GM18519 (cell line): ENCODE measurements around the gene ASCL5.

Experiments
- ATAC-seq: cut with Tn5 transposase; IDR thresholded peaks from one replicate; pipeline ENCODE4 v1.9.1; 2021; ENCODE audit warnings: mild to moderate bottlenecking, moderate library complexity; ENCODE audit not compliant: unreplicated experiment, low FRiP score

Gene ASCL5

GRCh38 chr1:201112173-201112731 is 14.7 kb downstream of the ASCL5 start, which contains the start of gene CACNA1S:
TSS of gene CACNA1S (minus strand) at chr1:201112426. CDS start at chr1:201112339, 87 bp downstream.
- ATAC-seq, result no peak

- ATAC-seq, result no peak
These were observed 15.3 kb downstream of the ASCL5 start for GRCh38 chr1:201111672-201112071.

GRCh38 chr1:201111156-201111555 is 15.8 kb downstream of the ASCL5 start:
- no peak for ATAC-seq

DNA sequence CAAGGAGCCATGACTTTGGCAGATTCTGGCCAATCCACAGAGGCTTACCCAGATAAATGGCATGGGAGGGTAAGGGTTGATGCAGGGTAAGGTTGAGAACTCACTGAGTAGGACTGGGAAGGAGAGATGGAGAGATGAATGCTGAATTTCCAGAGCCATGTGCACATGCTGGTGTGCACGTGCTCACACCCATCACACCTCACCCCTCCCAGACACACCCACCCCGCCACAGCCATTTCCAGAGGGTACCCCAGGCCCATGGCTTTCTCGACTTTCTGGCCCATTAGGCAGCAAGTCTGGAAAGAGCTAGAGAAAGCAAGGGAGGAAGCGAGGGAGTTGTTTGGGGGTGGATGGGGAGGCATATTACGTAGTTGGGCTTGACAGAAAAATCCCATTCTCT is 16.4 kb downstream of the ASCL5 start:
- no peak for ATAC-seq

GRCh38 chr1:201110138-201110537 is 16.8 kb downstream of the ASCL5 start:
- ATAC-seq, result no peak

DNA sequence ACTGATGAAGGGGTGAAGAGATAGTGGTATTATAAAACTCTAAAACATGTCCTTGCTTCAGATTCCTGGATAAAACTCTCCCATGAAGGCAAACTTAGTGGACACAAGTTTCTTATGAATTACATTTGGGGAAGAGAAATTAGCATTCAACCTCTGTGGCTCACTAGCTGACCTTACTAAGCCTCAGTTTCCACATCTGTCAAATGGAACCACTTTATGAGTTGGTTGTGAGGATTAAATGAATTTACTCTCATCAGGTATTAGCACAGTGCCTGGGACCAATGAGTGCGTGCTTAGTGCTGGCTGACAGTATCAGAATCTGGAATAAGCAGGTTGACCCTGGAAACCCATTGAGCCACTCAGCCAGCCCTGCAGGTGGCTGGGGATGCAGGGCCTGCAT is 17.3 kb downstream of the ASCL5 start:
- no peak for ATAC-seq

- no peak for ATAC-seq
These were observed 18.4 kb downstream of the ASCL5 start for GRCh38 chr1:201108614-201109013.

DNA sequence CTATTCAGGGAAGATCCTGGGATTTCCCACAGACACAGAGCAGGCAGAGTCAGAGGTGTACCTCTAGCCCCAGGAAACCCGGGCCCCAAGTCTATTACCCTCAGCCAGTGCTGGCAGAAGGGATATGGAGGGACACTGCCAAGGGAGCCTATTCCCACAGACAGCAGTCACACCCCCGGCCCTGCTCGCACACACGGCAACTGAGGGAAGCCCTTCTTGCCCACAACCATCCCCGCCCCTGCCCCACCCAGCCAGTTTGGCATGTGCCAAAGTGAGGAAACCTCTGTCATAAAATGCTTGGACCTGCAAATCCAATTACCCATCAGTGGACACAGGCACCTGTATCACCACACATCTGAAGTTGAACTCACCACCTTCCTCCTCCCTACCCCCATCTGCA is 21.3 kb downstream of the ASCL5 start:
- no peak for ATAC-seq

DNA sequence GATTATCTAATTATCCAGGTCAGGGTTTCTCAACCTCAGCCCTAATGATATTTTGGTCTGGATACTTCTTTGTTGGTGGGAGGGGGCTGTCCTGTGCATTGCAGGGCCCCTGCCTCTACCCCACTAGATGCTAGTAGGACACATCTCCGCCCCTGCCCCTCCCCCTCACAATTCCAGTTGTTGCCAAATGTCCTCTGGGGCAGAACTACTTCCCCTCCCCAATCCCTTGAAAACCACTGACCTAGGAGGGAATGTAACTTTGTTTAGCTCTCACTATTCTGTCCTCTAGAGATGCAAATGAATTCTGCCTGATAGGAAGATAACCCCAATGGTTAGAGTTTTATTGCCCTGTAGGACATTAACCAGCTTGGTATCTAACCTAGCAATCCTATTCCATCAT is 22.8 kb downstream of the ASCL5 start:
- ATAC-seq, result no peak

DNA sequence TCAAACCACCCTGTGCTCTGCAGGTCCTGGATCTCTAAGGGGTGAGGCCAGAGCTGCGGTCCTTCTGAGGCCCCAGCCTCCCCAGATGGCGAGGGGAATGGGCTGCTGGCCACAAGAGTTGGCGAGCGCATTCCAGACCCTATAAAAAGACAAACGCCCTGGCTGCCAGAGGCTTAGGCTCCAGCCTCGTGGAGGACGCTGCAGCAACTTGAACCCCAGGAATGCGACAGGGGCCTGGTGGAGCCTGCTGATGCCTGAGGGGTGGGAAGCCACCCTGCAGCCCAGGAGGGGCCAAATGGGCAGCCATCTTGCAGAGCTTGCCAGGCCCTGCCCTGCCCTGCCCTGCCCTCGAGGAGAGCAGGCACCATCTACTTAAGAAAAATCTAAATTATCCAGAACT is 23.3 kb downstream of the ASCL5 start:
- ATAC-seq, result no peak

- ATAC-seq, result no peak
These were observed 26.6 kb downstream of the ASCL5 start for GRCh38 chr1:201100169-201100930.

- ATAC-seq, result no peak
These were observed 27.8 kb downstream of the ASCL5 start for GRCh38 chr1:201098992-201099677.

DNA sequence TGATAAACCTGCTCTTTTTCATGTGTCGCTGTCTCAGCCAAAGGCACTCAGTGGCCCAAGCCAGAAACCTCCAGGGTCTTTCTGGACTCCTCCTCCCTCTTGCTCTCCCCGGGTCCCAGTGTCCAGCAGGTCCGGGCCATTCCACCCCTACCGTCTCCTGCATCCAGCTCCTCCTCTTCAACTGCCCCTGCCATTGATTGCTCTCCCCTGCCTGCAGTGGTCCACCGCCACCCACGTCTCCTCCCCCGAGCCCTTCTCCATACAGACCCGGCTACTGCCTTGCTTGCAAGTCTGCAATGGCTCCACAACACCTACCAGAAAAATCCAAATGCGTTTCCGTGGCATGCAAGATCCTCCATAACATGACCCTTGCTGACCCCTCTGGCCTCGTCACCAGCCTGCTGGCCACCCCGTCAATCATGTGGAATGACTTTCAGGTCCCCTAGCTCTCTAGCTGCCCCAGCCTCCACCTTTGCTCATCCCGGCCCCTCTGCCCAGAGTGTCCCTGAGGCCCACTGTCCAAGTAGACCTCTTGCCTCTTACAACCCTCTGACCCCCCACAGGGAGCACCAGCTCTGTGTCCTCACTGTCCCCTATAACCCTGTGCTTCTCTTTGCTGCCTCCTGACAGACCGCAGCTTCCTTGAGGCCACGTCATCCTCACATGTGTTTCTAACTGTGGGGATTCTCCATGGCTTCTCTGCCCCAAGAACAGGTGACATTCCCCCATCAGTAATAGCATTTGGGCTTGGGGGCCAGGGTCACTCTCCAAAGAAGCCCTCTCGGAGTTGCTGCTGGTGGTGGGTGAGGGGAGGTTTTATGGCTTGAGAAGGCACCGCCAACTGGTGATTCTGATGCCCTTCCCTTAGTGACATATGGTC is 29.8 kb downstream of the ASCL5 start:
- no peak for ATAC-seq

- no peak for ATAC-seq
These were observed 30.9 kb downstream of the ASCL5 start for GRCh38 chr1:201096041-201096461.

DNA sequence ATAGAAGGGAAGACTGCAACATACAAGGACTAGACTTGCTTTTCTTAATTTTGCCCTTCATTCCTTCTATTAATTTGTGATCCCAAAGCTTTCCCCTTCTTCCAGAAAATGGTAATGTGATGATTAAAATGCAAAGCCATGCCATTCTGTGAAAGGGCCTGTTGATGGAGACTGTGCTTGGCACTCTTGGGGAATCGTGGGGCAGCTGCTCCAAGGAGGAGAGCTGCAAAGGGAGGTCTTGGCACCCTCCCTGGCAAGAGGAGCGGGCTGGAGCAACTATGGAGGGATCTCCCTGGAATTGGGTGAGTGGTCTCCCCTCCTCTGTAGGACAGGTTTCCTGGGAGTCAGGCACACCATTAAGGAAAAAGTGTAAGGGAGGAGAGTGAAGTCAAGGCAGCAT is 31.4 kb downstream of the ASCL5 start:
- no peak for ATAC-seq

DNA sequence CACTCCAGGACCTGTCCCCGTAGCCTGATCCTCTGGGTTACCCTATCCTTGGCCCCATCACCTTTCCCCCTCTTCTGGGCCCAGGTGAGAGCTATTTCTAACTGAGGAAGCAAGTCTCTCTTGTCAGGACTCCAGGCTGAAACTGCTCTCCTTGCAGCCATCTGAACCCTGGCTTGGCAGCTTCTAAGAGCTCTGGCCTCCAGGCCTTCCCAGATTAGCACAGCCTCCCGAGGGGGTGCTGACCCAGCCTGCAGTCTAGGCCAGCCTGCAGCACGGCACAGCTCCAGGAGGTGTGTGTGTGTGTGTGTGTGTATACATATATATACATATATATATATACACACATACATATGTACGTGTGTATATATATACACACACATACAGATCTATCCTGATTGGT is 32.2 kb downstream of the ASCL5 start:
- no peak for ATAC-seq

- ATAC-seq, result no peak
These were observed 33.0 kb downstream of the ASCL5 start for GRCh38 chr1:201093962-201094361.

DNA sequence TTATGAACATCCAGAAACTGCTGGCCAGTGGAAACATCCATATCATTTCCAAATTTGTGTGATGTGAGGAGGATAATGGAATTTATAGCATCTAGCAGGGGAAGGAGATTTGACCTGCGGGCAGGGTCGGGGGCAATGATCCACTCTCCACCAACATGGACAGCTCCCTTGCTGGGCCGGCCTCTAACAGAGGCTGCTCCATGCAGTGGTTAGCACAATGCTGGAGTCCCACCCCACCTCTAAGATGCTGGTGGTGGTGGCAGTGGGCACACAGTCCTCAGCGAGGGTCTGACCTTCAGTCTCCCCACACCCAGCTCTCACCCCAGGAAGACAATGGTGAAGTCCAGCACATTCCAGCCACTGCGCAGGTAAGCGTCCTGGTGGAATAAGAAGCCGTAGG is 33.4 kb downstream of the ASCL5 start:
- no peak for ATAC-seq

DNA sequence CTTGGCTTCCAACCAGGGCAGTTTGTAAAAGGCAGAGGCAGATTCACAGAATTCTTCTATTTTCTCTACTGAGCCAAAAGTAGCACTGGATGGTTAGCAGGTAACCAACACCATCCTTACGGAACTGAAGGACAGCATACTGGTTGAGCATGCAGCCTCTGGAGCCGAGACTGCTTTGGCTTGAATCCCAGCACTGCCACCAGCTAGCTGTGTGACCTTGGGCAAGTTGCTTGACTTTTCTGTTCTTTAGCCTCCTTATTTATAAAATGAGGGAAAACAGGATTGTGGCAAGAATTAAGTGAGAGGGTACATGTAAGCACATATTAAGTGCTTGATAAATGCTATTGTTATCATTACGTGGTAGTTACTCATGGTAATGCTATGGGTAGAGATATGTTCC is 34.2 kb downstream of the ASCL5 start:
- ATAC-seq, result no peak

DNA sequence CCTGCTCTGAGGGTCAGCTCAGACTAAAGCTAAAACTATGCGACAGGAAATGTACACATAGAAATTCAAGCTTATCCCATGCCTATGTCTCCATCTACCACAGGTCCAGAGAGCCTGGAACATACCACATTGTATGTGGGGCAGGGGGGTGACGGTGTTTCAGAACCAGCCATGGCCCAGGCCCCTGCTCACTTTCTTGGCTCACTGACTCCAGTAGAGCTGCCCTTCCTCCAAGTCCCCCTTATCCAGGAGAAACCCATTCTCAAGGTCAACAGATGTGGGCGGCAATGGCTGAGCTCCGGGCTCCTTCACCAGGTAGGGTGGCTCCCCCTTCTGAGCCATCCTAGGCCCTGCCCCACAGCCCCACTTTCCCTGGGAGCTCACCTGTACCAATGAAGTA is 35.7 kb downstream of the ASCL5 start:
- ATAC-seq, result no peak

GRCh38 chr1:201090541-201090940 is 36.4 kb downstream of the ASCL5 start:
- ATAC-seq, result no peak
